GM18951 (cell line): ENCODE data around the gene C2orf80.
"Not testable (repeated sequence)": the region's sequence is repeated elsewhere in the genome, so short reads cannot be mapped to it uniquely, and the experiment has no call there.

Experiments
- POLR2A ChIP-seq: IDR thresholded peaks from 4 replicates; pipeline ENCODE4 v1.6.1; 2011; ENCODE audit warnings: mild to moderate bottlenecking; ENCODE audit not compliant: insufficient read length, insufficient read depth; ENCODE audit errors: extremely low read depth
- in situ Hi-C: fragments of 300-500 bp; cut with MboI; formaldehyde crosslinking; loops from one replicate; pipeline ENCODE4 v1.12.0; 2022; ENCODE audit warnings: low sequenced_read_pairs, mixed read lengths, inconsistent platforms; ENCODE audit not compliant: unreplicated experiment

The C2orf80 gene

DNA sequence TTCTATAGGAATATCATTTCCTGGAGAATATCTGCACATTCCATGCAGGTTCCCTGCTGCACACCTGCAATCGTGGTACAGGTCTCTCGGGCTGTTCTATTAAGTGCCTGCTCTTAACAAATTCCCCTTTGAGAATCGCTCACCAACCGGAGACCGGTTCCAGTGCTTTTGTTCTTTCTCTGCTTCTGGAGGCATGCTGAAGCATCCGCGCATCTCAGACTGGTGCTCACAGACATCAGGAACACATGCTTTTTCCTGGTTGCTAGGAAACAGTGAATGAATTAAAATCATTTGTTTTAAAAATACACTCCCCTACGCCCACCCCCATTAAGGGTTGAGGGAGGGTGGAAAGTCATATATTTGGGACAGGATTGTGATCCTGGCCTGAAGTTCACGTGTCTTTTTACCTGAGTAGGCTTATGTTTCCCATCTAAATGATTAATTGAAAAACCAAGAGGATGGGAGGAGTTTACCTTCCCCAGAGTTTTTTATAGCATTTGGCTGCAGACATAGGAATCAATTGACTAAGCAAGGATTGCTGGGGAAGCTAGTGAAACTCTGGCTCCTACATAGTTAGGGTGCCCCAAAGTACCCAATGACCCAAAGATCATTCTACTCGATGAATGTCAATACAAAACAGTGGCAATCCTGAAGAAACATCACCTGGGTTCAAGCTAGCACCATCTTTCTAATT is at the start of gene C2orf80:
C2orf80 (minus strand) TSS at position 221 of the 694 bp plus-strand sequence. CDS start 3,044 bp downstream, outside the sequence.
- no peak for TF ChIP-seq POLR2A
- in situ Hi-C loops: no loop called here

DNA sequence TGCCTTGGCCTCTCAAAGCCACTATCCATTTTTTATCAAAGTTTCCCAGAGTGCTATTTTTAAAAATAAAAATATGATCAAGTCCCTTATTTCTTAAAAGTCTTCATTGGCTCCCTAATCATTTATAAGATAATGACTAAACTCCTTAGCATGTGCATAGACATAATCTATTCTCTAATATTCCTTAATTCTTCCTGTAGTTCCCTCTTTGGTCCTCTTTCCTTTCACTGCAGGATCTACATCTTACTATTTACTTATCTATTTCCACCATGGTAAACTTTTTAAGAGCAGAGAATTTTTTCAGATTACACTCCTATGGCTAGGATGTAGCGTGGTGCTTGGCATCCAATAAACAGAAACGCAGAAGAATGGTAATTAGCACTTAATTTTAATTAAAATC is 46.0 kb upstream of the C2orf80 start:
- no peak for TF ChIP-seq POLR2A
- in situ Hi-C loops: no loop called here

DNA sequence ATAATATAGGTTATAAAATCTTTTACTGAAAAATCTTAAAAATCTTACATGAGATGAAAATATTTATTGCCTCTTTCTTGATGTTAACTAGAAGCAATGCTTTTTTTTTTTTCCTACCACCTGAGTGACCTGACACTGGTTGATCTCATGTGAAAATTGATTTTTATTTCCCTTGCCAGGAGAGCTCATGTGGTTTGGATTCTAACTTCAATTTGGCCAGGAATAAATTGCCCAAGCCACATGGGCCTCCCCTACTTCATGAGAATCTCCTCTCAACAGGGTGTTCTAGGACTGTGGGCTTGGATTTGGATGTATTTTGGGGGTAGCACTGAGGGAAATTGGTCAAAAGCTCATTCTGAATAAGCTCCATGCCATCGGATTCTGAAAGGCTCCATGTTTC is 45.0 kb upstream of the C2orf80 start:
- in situ Hi-C loops: no loop called here
- TF ChIP-seq POLR2A: no peak

DNA sequence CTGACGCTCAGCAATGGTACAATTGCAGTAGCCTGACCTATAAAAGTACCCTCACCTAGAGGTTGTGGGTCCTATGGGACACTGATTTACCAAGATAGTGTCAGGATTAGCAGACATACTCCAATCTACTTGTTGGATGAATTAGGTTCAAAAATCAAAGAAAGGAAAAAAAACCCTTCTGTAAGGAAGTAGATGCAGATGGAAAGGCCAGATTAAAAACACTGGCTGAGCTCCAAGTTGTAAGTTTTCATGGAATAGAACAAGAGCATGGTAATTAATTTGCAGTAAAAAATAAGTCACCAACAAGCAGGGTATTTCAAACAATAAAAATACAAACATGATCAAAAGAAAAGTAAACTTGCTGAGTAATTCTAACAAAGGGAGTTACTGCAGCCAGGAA is 38.6 kb upstream of the C2orf80 start:
- no peak for TF ChIP-seq POLR2A
- in situ Hi-C loops: no loop called here

DNA sequence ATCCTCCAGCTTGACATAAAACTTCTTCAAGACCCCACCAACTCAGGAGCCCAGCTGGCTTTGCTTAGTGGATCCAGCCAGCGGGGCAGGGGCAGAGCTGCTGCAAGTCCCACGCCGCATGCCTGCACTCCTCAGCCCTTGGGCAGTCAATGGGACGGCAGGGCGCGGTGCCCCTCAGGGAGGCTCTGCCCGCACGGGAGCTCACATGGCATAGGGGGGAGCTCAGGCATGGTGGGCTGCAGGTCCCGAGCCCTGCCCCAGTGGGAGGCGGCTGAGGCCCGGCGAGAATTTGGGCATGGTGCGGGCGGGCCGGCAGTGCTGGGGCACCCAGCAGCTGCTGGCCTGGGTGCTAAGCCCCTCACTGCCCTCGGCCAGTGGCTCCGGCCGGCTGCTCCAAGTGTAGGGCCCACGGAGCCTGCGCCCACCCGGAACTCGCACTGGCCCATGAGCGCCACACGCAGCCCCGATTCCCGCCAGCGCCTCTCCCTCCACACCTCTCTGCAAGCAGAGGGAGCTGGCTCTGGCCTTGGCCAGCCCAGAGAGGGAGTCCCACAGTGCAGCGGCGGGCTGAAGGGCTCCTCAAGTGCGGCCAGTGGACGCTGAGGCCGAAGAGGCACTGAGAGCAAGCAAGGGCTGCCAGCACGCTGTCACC is 37.9 kb upstream of the C2orf80 start:
- no peak for TF ChIP-seq POLR2A
- in situ Hi-C loops: no loop called here

DNA sequence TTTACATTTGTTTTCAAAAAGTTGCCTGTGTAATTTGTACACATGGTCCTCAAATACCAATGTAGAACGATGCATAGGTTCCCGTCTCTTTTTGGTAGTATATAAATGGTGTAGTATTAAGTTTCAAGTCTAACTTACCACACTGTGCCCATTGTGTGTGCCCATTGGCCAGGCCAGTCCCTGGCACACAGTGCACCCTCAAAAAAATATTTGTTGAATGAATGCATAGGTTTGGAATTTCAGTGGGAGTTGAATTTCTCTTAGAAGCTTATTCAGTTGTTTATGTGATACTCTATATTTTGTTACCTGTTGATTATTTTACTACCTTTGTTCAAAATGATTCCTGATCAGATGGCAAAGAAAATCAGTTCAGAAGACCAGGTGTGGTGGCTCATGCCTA is 35.0 kb upstream of the C2orf80 start:
- no peak for TF ChIP-seq POLR2A
- in situ Hi-C loops: no loop called here

DNA sequence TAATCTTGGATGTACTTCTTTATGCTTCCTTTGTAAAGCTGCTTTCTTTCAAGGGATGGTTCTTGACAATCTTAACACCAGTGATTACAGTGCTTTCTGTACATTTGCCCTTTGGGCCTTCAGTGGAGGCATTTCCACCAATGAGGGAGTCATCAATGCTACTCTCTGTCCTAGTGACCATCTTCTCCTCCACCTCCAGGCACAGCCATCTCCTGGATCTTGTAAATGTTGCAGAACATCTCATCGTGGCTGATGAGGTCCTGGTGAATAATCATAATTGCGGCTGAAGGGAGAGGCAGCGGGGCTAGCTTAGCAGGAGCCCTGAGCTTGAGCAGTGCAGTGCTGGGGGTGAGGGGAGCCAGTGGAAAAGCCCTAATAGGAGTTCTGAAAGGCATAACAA is 32.5 kb upstream of the C2orf80 start:
- in situ Hi-C loops: no loop called here
- no peak for TF ChIP-seq POLR2A

DNA sequence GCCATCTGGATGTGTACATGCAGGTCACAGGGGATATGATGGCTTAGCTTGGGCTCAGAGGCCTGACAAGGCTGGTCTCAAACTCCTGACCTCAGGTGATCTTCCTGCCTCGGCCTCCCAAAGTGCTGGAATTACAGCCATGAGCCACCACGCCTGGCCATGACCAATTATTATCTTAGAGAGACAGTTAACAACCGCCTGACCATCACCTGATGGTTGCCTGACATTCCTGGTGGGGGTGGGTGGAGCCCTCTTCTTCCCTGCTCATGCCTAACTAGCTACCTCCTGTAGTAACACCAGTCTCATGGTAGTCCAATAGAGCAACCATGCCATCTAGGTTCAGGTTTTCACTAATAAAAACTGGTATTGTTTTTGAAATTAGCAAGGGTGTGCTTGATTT is 32.0 kb upstream of the C2orf80 start:
- in situ Hi-C loops: not testable (repeated sequence)

DNA sequence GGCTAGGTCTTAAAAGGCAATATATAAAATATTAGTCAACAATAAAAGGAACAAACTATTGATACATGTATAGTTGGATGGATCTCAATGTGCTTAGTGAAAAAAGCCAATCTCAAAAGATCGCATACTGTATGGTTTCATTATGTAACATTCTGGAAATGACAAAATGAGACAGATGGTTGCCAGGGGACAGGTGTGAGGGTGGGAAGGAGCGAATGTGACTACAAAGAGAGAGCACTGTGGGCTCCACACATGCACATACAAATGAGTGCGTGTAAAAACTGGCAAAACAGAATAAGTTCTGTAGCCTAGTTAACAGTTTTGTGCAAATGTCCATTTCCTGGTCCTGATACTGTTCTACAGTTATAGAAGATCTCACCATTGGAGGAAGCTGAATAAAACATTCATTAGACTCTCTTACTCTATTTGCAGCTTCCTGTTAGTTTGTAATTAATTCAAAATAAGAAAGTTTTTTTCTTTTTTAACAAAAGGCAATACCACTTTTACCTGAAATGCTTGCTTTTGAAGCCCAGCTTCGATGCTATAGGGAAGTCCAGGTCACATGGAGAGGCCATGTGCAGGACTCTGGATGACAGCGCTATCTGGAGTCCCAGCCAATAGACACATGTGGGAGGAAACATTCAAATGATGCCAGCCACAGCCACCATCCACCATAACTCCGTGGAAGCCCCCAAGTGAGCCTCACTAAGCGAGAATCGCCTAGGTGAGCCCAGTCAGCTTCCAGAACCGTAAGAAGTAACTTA is 21.0 kb upstream of the C2orf80 start:
- no peak for TF ChIP-seq POLR2A
- in situ Hi-C loops: no loop called here

DNA sequence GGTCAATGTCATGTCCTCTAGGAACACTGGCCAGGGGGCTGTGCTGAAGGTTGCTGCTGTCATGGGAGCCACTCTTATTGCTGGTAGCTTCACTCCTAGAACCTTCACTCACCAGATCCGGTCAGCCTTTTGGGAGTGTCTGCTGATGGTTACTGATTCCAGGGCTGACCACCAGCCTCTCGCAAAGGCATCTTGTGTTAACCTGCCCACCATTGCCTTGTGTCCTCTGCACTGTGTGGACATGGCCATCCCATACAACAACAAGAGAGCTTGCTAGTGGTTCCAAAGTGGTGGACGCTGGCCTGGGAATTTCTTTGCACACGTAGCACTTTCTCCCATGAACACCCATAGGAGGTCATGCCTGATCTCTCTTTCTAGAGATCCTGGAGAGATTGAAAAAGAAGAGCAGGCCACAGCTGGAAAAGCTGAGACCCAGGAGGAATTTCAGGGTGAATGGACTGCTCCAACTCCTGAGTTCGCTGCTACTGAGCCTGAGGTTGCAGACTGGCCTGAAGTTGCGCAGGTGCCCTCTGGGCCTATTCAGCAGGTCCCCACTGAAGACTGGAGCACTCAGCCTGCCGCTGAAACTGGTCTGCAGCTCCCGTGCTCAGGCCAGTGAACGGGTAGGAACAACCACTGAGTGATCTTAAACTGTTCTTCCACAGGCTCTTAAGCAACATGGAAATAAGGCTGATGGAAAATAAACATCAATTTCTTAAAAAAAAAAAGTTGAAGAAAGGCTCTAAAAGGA is 18.7 kb upstream of the C2orf80 start:
- in situ Hi-C loops: no loop called here
- TF ChIP-seq POLR2A: no peak

DNA sequence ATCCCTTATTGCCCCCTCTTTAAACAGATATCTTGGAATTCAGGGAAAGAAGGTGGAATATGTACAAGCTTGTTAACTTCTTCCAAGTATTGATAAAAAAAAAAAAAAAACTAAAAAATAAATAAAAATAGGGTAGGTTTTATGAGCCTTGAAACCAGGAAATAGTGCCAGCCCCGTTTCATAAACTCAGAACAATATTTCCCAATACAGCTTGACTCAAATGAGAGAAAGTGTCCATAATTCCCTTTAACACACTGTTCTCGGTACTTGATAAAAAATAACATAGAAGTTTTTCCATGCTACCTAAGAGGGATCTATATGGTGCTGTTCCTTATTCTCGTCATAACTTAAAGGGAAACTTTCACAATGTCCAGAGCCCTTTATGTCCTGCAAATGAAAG is 17.9 kb upstream of the C2orf80 start:
- TF ChIP-seq POLR2A: no peak
- in situ Hi-C loops: no loop called here

DNA sequence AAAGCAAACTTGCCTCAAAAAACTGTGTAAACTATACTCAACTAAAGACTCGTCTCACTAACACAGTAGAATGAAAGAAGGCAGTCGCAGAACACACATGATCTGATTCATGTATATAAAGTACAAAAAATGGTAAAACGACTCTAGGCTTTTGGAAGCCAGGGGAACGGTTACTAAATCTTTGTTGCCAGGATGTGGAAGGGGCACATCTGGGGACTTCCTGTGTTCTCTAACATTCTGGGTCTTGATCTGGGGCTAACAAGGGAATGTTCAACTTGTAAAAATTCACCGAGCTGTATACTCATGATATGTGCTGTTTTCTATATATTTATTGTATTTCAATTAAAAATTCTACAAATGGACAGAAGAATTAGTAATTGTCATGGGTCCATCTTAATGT is 14.3 kb upstream of the C2orf80 start:
- no peak for TF ChIP-seq POLR2A
- in situ Hi-C loops: no loop called here

DNA sequence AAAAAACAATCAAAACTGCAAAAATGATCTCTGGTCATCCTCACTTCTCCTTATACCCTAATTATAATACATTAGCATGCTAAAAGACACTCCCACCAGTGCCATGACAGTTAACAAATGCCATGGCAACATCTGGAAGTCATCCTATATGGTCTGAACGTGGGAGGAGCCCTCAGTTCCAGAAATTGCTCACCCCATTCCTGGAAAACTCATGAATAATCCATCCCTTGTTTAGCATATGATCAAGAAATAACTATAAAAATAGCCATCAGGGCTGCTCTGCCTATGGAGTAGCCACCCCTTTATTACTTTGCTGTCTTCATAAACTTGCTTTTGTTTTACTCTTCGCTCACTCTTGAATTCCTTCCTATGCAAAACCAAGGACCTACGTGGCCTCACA is 5.7 kb upstream of the C2orf80 start:
- no peak for TF ChIP-seq POLR2A
- in situ Hi-C loops: no loop called here
